Measurements from ENCODE around the gene MEI1. TPM values are rescaled to one million over a fixed set of nuclear protein-coding genes. Genes with fewer than 3 reads are reported as not detected.

MEI1 gene
- total and polyA plus RNA-seq, 4 donors, result 3.4 to 18.0 (median 6.7) TPM

DNA sequence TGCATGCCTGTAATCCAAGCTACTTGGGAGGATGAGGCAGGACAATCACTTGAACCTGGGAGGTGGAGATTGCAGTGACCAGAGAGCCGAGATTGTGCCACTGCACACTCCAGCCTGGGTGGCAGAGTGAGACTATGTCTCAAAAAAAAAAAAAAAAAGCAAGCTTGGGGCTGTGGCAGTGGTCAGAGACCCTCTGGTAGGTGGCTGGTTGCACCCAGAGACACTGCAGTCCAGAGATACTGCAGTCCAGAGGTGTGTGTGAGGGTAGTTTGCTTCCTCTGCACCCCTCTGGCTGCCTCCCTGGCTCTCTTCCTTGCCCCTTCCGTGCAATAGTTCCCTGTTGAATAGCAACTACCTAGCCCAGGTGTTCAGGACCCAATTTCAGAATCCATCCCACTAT, 99.4 kb downstream of the MEI1 start:
- Histone ChIP-seq H3K27ac (ENCODE audit: low read depth in 1 of 2, low read length in 1 of 2) (no peak overlapping the region), H3K4me3 (no peak overlapping the region), H3K4me1 (ENCODE audit: control insufficient read depth in 5 of 5, insufficient read depth in 5 of 5, low read length in 5 of 5) (peaks cover 0 to 22% (median 11%) of the 10 kb centered on the region in 5 donors), H3K9ac (ENCODE audit: insufficient read depth in 1 of 2, low read length in 2 of 2) (no peak overlapping the region), H3K36me3 (ENCODE audit: control insufficient read depth in 4 of 4, insufficient read depth in 4 of 4, low read length in 4 of 4) (peaks cover 0 to 1% (median 0%) of the 10 kb centered on the region in 4 donors), H3K9me3 (ENCODE audit: control insufficient read depth in 4 of 4, insufficient read depth in 3 of 4, low read length in 3 of 4) (no peaks in the 10 kb centered on the region), H3K27me3 (ENCODE audit: control insufficient read depth in 3 of 3, insufficient read depth in 3 of 3, low read length in 2 of 3) (no peaks in the 10 kb centered on the region)
- ATAC-seq (ENCODE audit: insufficient read depth, low FRiP score) (no peak), DNase-seq (no peak)
- WGBS, 2 donors, result 96 to 97% methylated on average over 2 of the region's 2 CpGs
- TF ChIP-seq, protein P1, sequence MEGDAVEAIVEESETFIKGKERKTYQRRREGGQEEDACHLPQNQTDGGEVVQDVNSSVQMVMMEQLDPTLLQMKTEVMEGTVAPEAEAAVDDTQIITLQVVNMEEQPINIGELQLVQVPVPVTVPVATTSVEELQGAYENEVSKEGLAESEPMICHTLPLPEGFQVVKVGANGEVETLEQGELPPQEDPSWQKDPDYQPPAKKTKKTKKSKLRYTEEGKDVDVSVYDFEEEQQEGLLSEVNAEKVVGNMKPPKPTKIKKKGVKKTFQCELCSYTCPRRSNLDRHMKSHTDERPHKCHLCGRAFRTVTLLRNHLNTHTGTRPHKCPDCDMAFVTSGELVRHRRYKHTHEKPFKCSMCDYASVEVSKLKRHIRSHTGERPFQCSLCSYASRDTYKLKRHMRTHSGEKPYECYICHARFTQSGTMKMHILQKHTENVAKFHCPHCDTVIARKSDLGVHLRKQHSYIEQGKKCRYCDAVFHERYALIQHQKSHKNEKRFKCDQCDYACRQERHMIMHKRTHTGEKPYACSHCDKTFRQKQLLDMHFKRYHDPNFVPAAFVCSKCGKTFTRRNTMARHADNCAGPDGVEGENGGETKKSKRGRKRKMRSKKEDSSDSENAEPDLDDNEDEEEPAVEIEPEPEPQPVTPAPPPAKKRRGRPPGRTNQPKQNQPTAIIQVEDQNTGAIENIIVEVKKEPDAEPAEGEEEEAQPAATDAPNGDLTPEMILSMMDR (IDR thresholded peaks at IDR 0.05; ENCODE audit: control extremely low read depth, extremely low read depth), result no peak

DNA sequence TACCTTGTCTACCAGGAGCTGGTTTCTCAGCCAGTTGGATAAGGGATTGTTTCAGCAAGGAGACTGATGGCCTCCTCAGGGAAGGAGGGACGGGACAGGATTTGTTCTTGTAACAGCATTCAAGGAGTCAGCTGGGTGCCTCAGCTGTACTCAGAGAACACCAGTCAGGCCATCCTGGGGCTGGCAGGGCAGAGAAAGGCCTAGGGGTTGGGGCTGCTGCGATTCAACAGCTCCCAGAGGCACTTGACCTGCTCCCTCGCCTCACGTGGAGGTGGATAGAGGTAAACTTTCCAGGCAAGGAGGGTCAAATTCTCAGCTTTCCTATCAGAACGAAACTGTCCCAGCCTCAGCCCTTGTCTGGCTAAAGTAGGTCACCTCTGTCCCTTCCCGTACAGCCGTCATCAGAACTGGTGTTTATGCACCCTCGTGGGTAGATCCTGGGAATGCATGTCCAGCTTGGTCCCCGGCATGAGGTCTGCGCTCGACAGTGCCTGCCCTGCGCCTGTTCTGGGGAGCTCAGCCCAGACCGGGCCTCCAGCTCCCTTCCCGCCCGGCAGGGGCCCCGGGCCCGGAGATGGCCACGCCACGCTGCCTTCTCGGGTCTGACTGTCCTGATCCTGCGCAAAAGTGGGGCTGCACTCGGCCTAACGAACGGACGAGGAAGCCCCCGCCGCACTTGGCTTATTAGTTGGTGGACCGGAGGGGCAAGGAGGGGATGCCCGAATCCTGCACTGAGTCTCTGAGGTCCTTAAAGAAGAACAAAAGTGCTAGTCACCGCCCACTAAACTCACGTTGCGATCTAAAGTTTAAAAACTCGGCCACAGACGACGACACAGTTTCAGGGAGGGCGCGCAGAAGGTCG, 100.4 kb downstream of the MEI1 start:
- peak; percentile 32 for ATAC-seq (ENCODE audit: insufficient read depth, low FRiP score)
- Histone ChIP-seq H3K4me3 (peak overlapping the region; percentile 91), H3K9ac (ENCODE audit: insufficient read depth in 1 of 2, low read length in 2 of 2) (peak overlapping the region; percentile 52 to 65), H3K9me3 (ENCODE audit: control insufficient read depth in 4 of 4, insufficient read depth in 3 of 4, low read length in 3 of 4) (no peaks in the 10 kb centered on the region), H3K27me3 (ENCODE audit: control insufficient read depth in 3 of 3, insufficient read depth in 3 of 3, low read length in 2 of 3) (no peaks in the 10 kb centered on the region), H3K36me3 (ENCODE audit: control insufficient read depth in 4 of 4, insufficient read depth in 4 of 4, low read length in 4 of 4) (peaks cover 0 to under 1% (median 0%) of the 10 kb centered on the region in 4 donors), H3K4me1 (ENCODE audit: control insufficient read depth in 5 of 5, insufficient read depth in 5 of 5, low read length in 5 of 5) (peaks cover 0 to 22% (median 11%) of the 10 kb centered on the region in 5 donors), H3K27ac (ENCODE audit: low read depth in 1 of 2, low read length in 1 of 2) (peak overlapping the region; percentile 86 to 94)
- TF ChIP-seq, protein P1 (IDR thresholded peaks at IDR 0.05; ENCODE audit: control extremely low read depth, extremely low read depth), result no peak
- WGBS, 2 donors, result 11 to 15% methylated on average over 38 of the region's 38 CpGs
- peak in 2 of 3 donors; percentile 56 to 59 for DNase-seq

- 0% methylated on average over 51 to 52 of the region's 52 CpGs for WGBS, 2 donors
- Histone ChIP-seq H3K9me3 (ENCODE audit: control insufficient read depth in 4 of 4, insufficient read depth in 3 of 4, low read length in 3 of 4) (no peaks in the 10 kb centered on the region), H3K9ac (ENCODE audit: insufficient read depth in 1 of 2, low read length in 2 of 2) (peak within 1 kb of the TSS; percentile 72 to 80), H3K4me1 (ENCODE audit: control insufficient read depth in 5 of 5, insufficient read depth in 5 of 5, low read length in 5 of 5) (peaks cover 0 to 22% (median 11%) of the 10 kb centered on the region in 5 donors), H3K4me3 (peak within 1 kb of the TSS; percentile 91), H3K27ac (ENCODE audit: low read depth in 1 of 2, low read length in 1 of 2) (peak within 1 kb of the TSS; percentile 86 to 94), H3K27me3 (ENCODE audit: control insufficient read depth in 3 of 3, insufficient read depth in 3 of 3, low read length in 2 of 3) (no peaks in the 10 kb centered on the region), H3K36me3 (ENCODE audit: control insufficient read depth in 4 of 4, insufficient read depth in 4 of 4, low read length in 4 of 4) (no peaks in the 10 kb centered on the region)
- peak; percentile 98 for ATAC-seq (ENCODE audit: insufficient read depth, low FRiP score)
- TF ChIP-seq, protein P1 (IDR thresholded peaks at IDR 0.05; ENCODE audit: control extremely low read depth, extremely low read depth), result no peak
- peak; percentile 92 to 95 (median 93) for DNase-seq
These were observed 101.2 kb downstream of the MEI1 start, which contains the start of gene CCDC134 for GRCh38 chr22:41800348-41801146. Gene CCDC134, plus strand, starts transcription at chr22:41800679. Its CDS starts 8,212 bp downstream, at chr22:41808891.

Data from lung (tissue), 12 donors.